ENCODE measurements around the gene SNX11. TPM values are rescaled to one million over a fixed set of nuclear protein-coding genes. Genes with fewer than 3 reads are reported as not detected.

SNX11 gene
- total RNA-seq, 2 experiments from 2014 or later = 12.0 to 17.6 TPM

- no peak for TF ChIP-seq EZH2phosphoT487 (IDR thresholded peaks at IDR 0.05; ENCODE audit: borderline replicate concordance, low read depth, low read length)
- Histone ChIP-seq H3K4me2 (ENCODE audit: low read length) (no peak overlapping the region), H2AFZ (ENCODE audit: low read length) (no peak overlapping the region), H4K20me1 (ENCODE audit: insufficient read depth, low read length) (no peaks in the 10 kb centered on the region), H3K9me2 (ENCODE audit: insufficient read depth, low read length) (no peaks in the 10 kb centered on the region), H3K4me3 (ENCODE audit: low read depth, low read length, poor library complexity, severe bottlenecking) (no peak overlapping the region), H3K27ac (ENCODE audit: low read depth, low read length, poor library complexity, severe bottlenecking) (no peak overlapping the region), H3K36me3 (ENCODE audit: insufficient read depth, low read length) (no peaks in the 10 kb centered on the region), H3K79me2 (ENCODE audit: insufficient read depth, low read depth, low read length) (no peaks in the 10 kb centered on the region), H3K4me1 (ENCODE audit: insufficient read depth, low read length, poor library complexity, severe bottlenecking) (no peaks in the 10 kb centered on the region), H3K9me3 (ENCODE audit: low read length) (no peaks in the 10 kb centered on the region)
- no TSS peak for BruUV-seq (replicated peaks)
- intact Hi-C loops (cut with micrococcal nuclease; ENCODE audit: unreplicated experiment) = no loop called here
- DNase-seq (ENCODE audit: low spot score) = no peak
- ChIA-PET POLR2A (interaction anchor here (1.0 to 1.3 kb wide), 2 partner anchors 10 to 80 kb away, joined by 3 to 4 read pairs; partner anchors contain the start of gene NFE2L1), CTCF (ENCODE audit: unreplicated experiment) (no interaction called here)
Observed at GRCh38 chr17:48128400-48128799, 20.8 kb downstream of the SNX11 start.

- Histone ChIP-seq H3K27ac (ENCODE audit: low read depth, low read length, poor library complexity, severe bottlenecking) (no peak overlapping the region), H2AFZ (ENCODE audit: low read length) (no peak overlapping the region), H3K79me2 (ENCODE audit: insufficient read depth, low read depth, low read length) (no peaks in the 10 kb centered on the region), H3K9me2 (ENCODE audit: insufficient read depth, low read length) (no peaks in the 10 kb centered on the region), H3K4me2 (ENCODE audit: low read length) (no peak overlapping the region), H3K36me3 (ENCODE audit: insufficient read depth, low read length) (no peaks in the 10 kb centered on the region), H4K20me1 (ENCODE audit: insufficient read depth, low read length) (no peaks in the 10 kb centered on the region), H3K4me1 (ENCODE audit: insufficient read depth, low read length, poor library complexity, severe bottlenecking) (no peaks in the 10 kb centered on the region), H3K9me3 (ENCODE audit: low read length) (no peaks in the 10 kb centered on the region), H3K4me3 (ENCODE audit: low read depth, low read length, poor library complexity, severe bottlenecking) (no peak overlapping the region)
- DNase-seq (ENCODE audit: low spot score) = no peak
- no TSS peak for BruUV-seq (replicated peaks)
- ChIA-PET CTCF (ENCODE audit: unreplicated experiment) (no interaction called here), POLR2A (no interaction called here)
- intact Hi-C loops (cut with micrococcal nuclease; ENCODE audit: unreplicated experiment) = no loop called here
- TF ChIP-seq CTCF (conservative IDR thresholded peaks at IDR 0.05; ENCODE audit: low read length) (no peak), EZH2phosphoT487 (IDR thresholded peaks at IDR 0.05; ENCODE audit: borderline replicate concordance, low read depth, low read length) (no peak)
Observed at GRCh38 chr17:48129981-48130380, 22.4 kb downstream of the SNX11 start.

GRCh38 chr17:48131216-48131824 lies 23.8 kb downstream of the SNX11 start:
- Histone ChIP-seq H3K36me3 (ENCODE audit: insufficient read depth, low read length) (no peaks in the 10 kb centered on the region), H2AFZ (ENCODE audit: low read length) (no peak overlapping the region), H3K4me1 (ENCODE audit: insufficient read depth, low read length, poor library complexity, severe bottlenecking) (no peaks in the 10 kb centered on the region), H3K79me2 (ENCODE audit: insufficient read depth, low read depth, low read length) (no peaks in the 10 kb centered on the region), H3K27ac (ENCODE audit: low read depth, low read length, poor library complexity, severe bottlenecking) (no peak overlapping the region), H3K4me2 (ENCODE audit: low read length) (no peak overlapping the region), H3K4me3 (ENCODE audit: low read depth, low read length, poor library complexity, severe bottlenecking) (no peak overlapping the region), H3K9me2 (ENCODE audit: insufficient read depth, low read length) (no peaks in the 10 kb centered on the region), H3K9me3 (ENCODE audit: low read length) (no peaks in the 10 kb centered on the region), H4K20me1 (ENCODE audit: insufficient read depth, low read length) (no peaks in the 10 kb centered on the region)
- ChIA-PET CTCF (ENCODE audit: unreplicated experiment) (interaction anchor here (0.6 kb wide), 2 partner anchors 102 to 215 kb away, joined by 4 to 9 read pairs; no protein-coding TSS in a partner anchor), POLR2A (no interaction called here)
- BruUV-seq (replicated peaks) = no TSS peak
- intact Hi-C loops (cut with micrococcal nuclease; ENCODE audit: unreplicated experiment) = loop anchor here (1.0 kb wide), 2 partner anchors 51 to 106 kb away; no protein-coding TSS in a partner anchor
- TF ChIP-seq CTCF (conservative IDR thresholded peaks at IDR 0.05; ENCODE audit: low read length) = peak; percentile 96
- no peak for TF ChIP-seq EZH2phosphoT487 (IDR thresholded peaks at IDR 0.05; ENCODE audit: borderline replicate concordance, low read depth, low read length)
- DNase-seq (ENCODE audit: low spot score) = peak; percentile 77

Measured in OCI-LY7 (cell line).